HG03025 (cell line): ENCODE measurements around the gene AP5Z1.
"Not testable (repeated sequence)": the region's sequence is repeated elsewhere in the genome, so short reads cannot be mapped to it uniquely, and the experiment has no call there.

Source experiments
- ATAC-seq: cut with Tn5 transposase; IDR thresholded peaks from one replicate; pipeline ENCODE4 v1.9.1; 2021; ENCODE audit warnings: mild to moderate bottlenecking, moderate library complexity; ENCODE audit not compliant: unreplicated experiment, low FRiP score

Gene AP5Z1

DNA sequence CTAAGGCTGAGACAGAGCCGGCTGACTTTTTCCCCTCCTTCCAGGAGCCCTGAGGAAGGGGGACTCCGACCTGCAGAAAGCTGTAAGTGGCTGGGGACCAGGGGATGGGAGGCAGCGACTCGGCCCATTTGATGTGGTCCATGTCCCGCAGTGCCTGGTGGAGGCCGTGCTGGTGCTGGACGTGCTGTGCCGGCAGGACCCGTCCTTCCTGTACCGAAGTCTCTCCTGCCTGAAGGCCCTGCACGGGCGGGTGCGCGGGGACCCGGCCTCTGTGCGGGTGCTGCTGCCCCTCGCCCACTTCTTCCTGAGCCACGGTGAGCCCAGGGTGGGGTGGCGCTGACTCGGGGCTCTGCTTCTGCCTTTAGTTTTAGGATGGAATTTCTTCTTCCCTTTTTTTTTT, 9.9 kb downstream of the AP5Z1 start:
- ATAC-seq: no peak

- ATAC-seq: no peak
Observed at GRCh38 chr7:4786015-4786414, 10.6 kb downstream of the AP5Z1 start.

DNA sequence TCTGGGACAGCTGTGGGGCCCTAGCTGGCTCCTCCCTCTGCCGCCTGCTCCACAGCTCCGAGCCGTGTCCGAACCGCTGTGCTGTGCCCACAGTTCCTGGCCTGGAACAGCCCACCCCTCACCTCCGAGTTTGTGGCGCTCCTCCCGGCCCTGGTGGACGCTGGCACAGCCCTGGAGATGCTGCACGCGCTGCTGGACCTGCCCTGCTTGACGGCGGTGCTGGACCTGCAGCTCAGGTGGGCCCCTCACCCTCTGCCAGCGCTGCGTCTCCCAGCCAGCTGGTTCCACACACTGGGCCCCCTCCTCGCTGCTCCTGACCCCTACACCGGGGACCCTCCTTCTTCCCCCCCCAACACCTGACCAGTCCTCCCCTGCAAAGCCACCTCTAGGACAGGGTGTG, 12.1 kb downstream of the AP5Z1 start:
- no peak for ATAC-seq

GRCh38 chr7:4787947-4788626, 12.7 kb downstream of the AP5Z1 start:
- ATAC-seq: no peak

DNA sequence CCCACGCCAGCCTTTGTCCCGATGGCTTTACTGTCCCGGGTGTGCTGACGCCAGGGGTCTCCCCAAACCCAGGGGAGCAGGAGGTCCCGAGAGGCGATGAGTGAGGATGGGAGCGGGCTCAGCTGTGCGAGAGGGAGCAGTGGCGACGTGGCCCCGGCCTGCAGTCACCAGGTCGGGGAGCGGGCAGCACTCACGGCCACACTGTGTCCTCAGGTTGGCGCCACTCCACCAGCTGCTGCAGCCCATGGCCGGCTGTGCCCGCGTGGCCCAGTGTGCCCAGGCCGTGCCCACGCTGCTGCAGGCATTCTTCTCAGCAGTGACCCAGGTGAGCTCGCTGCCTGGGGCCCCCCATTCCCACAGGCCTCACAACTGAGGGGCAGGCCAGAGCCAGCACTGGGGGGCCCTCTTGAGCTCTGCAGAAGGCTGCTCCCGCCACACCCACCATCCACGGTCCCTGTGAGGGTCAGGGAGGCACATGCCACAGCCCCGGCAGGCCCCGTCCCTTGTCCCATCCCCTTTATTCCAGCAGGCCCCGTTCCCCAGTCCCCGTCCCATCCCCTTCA, 13.3 kb downstream of the AP5Z1 start:
- ATAC-seq: no peak

DNA sequence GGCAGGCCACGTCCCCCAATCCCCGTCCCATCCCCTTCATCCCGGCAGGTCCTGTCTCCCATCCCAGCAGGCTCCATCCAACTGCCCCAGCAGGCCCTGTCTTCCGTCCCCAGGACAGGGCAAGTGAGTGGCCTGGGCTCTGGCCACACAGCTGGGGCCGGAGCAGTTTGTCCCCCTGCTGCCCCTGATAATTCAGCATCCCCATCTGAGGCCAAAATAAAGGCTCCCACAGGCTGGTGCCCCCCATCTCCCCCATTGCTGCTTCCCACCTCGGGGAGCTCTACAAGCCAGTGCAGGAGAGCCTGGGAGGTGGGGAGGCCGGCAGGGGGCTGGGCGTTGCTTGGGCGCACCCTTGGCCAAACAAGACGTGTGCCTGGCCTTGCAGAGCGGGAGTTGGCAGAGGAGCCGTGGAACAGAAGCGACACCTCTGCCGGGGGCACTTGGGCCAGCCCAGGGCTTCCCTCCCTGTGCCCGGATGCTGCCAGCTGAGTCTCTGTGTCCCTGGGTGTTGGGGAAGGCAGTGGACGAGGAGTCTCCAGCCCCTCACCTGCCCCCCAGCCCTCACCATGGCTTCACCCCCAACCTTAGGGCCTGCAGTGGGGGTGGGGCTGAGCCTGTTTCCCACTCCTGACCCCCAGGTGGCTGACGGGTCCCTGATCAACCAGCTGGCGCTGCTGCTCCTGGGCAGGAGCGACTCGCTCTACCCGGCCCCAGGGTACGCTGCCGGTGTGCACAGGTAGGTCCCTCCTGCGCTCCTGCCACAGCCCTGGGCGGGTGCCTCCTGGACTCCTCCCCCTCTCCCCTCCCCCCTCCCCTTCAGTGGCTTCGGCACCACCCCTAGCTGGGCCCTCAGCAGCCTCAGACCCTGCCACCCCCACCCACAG, 14.0 kb downstream of the AP5Z1 start:
- no peak for ATAC-seq

GRCh38 chr7:4790078-4790465, 14.6 kb downstream of the AP5Z1 start:
- ATAC-seq: no peak

DNA sequence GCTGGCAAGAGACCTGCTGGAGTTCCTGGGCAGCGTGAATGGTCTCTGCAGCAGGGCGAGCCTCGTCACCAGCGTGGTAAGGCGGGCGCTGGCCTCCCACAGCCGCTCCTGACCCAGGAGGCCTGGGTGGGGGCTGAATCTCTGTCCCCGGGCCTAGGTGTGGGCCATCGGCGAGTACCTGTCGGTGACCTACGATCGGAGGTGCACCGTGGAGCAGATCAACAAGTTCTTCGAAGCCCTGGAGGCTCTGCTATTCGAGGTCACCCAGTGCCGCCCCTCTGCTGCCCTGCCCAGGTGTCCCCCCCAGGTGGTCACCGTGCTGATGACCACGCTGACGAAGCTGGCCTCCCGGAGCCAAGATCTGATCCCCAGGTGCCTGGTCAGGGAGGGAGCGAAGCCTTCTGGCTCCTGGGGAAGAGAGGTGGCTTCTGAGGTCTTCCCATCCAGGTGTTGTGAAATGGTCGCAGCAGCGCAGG, 15.1 kb downstream of the AP5Z1 start:
- no peak for ATAC-seq

GRCh38 chr7:4791101-4791737, 15.8 kb downstream of the AP5Z1 start:
- ATAC-seq: no peak

GRCh38 chr7:4791738-4792536, 16.5 kb downstream of the AP5Z1 start:
- no peak for ATAC-seq

DNA sequence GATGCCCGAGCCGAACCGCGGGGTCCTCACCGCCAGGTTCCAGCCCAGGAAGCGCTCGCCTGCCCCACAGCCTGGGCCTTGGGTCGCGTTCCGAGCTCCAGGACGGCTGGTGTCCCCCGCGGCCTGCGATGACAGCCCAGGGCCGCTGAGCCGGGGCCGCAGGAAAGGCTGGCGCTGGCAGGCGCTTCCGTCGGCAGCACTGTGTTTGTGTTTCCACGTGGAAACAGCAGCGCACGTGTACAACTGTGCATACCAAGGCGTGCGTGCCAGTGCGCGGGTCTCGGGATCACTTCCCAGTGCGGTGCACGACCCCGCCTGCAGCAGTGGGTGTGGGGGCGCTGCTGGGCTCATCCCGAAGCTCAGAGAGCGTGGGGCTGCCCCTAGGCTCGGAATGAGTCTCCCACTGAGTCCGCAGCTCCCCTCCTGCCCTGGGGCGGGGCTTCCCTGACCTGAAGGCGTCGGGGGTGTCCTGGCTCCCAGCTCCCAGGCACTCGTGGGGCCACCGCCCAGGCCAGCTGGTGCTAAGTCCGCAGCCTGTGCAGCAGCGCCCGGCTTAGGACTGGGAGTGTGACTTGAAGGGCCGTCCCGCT, 17.2 kb downstream of the AP5Z1 start:
- no peak for ATAC-seq

- ATAC-seq: not testable (repeated sequence)
Observed at GRCh38 chr7:4793385-4793993, 18.1 kb downstream of the AP5Z1 start.

- not testable (repeated sequence) for ATAC-seq
Observed at GRCh38 chr7:4794171-4794570, 18.7 kb downstream of the AP5Z1 start.

- ATAC-seq: no peak
Observed at GRCh38 chr7:4794591-4795350, 19.3 kb downstream of the AP5Z1 start.

- ATAC-seq: no peak
Observed at GRCh38 chr7:4796453-4796852, 21.0 kb downstream of the AP5Z1 start.

GRCh38 chr7:4797858-4798705, 22.7 kb downstream of the AP5Z1 start:
- ATAC-seq: no peak

DNA sequence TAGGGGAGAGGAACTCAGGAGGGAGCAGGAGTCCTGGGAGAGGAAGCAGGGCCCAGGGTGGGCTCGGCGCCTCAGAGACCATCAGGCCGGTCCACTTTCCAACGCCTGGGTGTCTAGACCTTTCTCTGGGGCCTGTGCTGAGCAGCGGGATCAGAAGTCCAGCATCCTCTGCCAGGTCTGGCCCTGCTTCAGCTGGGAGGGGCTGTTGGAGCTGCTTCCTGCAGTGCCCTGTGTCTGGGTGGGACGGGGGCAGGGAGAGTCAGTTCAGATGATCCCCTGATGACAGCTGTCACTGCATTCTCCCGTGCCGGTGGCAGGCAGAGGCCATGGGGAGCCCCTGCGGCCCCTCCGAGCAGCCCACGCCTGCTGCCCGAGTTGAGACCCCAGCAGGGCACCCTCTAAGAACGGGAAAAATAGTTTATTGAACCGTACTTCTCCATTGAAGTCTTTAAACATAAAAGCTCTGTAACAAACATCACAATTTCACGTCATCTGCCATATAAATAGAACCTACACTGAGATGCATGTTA, 23.3 kb downstream of the AP5Z1 start:
- ATAC-seq: no peak
